D721Med (cell line): ENCODE measurements around the gene BMERB1.

ENCODE experiments used
- DNase-seq: peaks from one replicate; pipeline ENCODE4 v3.0.0; 2011; ENCODE audit warnings: low spot score; ENCODE audit not compliant: insufficient read length
- FAIRE-seq: peaks from 2 replicates; lab custom pipeline; 2011; peaks lifted over from hg19 to GRCh38; lab: Jason Lieb, UNC
- TF ChIP-seq, protein P1 (sequence below): IDR thresholded peaks from 2 replicates; pipeline ENCODE4 v1.5.1; 2012; ENCODE audit warnings: mild to moderate bottlenecking, control low read depth; ENCODE audit not compliant: insufficient read depth; ENCODE audit errors: missing control alignments

Gene BMERB1

DNA sequence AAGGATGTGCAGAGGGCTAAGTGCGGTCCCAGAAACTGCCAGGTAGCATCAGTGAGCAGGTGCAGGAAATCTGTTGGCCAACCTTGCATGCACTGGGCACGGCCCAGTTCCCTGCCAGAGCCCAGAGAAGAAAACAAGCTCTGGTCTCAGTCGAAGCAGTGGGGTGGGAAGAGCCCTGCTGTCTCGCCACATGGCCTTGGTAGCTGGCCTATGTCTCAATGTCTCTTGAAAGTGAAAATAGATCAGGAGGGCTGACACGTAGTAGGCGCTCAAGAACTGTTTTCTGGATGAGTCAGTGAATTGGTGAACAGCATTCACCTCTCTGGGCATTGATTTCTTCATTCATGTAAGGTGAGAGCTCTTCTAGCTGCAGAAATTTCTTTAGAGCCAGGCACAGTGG, 118.1 kb downstream of the BMERB1 start:
- TF ChIP-seq, protein P1, sequence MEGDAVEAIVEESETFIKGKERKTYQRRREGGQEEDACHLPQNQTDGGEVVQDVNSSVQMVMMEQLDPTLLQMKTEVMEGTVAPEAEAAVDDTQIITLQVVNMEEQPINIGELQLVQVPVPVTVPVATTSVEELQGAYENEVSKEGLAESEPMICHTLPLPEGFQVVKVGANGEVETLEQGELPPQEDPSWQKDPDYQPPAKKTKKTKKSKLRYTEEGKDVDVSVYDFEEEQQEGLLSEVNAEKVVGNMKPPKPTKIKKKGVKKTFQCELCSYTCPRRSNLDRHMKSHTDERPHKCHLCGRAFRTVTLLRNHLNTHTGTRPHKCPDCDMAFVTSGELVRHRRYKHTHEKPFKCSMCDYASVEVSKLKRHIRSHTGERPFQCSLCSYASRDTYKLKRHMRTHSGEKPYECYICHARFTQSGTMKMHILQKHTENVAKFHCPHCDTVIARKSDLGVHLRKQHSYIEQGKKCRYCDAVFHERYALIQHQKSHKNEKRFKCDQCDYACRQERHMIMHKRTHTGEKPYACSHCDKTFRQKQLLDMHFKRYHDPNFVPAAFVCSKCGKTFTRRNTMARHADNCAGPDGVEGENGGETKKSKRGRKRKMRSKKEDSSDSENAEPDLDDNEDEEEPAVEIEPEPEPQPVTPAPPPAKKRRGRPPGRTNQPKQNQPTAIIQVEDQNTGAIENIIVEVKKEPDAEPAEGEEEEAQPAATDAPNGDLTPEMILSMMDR = no peak
- FAIRE-seq = no peak
- no peak for DNase-seq

DNA sequence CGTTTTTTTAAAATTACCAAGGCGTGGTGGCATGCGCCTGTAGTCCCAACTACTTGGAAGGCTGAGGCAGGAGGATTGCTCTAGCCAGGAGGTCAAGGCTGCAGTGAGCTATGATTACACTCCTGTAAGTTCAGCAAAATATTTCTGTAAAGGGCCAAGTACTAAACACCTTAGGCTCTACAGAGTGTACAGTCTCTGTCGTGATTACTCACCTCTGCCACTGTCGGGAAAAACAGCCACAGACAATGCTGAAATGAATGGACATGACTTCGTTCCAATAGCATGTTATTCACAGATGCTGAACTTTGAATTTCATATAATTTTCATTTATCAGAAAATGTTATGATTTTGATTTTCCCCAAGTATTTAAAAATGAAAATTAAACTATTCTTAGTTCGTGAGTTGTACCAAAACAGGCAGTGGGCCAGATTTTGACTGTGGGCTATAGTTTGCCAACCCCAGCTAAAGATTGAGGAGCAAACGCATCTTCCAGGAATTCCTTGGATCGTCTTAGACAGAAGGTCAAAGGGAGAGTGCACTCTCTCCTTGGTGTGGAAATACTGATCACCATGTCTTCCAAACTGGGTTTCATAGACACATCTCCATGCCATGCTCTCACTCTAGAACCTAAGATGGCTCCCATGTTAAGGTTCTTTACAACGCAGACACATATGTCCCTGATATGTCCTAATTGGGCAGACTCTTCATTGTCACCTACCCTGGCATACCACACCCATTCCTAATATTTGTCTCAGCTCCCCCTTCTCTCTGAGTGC, 119.1 kb downstream of the BMERB1 start:
- TF ChIP-seq, protein P1 = no peak

DNA sequence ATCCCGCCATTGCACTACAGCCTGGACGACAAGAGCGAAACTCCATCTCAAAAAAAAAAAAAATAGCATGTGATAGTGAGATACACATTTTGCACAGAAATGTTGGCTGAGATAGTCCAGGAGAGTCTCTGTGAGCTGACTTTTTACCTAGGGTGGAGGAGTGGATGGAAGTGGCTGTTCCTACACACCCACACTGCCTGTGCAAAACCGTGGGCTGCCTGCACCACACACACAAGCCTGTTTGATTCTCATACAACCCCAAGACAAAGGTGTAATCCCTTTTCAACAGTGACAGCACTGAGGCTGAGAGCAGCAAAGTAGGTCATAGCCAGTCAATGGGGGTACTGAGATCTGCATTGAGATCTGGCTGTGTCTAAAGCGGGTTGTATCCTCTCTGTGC, 121.7 kb downstream of the BMERB1 start:
- TF ChIP-seq, protein P1 = no peak
- FAIRE-seq (no peak), DNase-seq (no peak)

More for the DNA sequence above, 119.1 kb downstream of the BMERB1 start:
- FAIRE-seq (no peak), DNase-seq (no peak)

DNA sequence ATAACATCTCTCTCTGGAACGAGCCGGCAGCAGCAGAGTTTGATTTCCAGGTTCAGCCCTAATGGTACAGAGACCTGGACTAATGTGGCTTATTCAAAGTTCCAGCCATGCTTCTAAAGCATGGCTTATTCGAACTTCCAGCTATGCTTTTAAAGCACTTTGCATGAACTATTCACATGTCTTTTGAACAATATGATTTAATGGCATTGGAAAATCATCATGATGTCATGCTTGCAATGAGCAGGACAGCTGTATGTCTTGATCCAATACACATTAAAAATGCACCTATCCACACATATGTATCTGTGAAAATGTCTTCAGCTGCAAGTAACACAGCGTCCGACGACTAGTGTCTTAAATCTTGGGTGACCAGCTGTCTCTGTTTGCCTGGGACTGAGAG, 122.9 kb downstream of the BMERB1 start:
- DNase-seq (no peak), FAIRE-seq (no peak)
- TF ChIP-seq, protein P1 = no peak

DNA sequence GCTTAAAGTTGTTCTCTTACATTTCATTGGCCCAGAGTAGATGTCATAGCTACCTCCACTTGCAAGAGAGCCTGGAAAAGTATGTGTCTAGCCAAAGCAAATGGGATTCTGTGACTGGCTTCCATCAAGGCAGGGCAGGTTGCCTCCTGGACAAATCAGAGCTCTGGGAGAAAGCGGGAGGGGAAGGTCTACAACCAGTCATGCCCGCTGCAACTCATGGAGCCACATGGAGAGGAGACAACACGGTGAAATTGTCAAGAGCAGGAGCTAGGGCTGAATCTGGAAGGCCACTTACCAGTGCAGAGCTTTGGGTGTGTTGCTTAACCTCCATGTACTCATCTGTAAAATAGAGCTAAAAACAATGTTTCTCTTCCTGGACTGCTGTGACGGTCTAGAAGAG, 124.8 kb downstream of the BMERB1 start:
- DNase-seq (no peak), FAIRE-seq (no peak)
- TF ChIP-seq, protein P1 = no peak

DNA sequence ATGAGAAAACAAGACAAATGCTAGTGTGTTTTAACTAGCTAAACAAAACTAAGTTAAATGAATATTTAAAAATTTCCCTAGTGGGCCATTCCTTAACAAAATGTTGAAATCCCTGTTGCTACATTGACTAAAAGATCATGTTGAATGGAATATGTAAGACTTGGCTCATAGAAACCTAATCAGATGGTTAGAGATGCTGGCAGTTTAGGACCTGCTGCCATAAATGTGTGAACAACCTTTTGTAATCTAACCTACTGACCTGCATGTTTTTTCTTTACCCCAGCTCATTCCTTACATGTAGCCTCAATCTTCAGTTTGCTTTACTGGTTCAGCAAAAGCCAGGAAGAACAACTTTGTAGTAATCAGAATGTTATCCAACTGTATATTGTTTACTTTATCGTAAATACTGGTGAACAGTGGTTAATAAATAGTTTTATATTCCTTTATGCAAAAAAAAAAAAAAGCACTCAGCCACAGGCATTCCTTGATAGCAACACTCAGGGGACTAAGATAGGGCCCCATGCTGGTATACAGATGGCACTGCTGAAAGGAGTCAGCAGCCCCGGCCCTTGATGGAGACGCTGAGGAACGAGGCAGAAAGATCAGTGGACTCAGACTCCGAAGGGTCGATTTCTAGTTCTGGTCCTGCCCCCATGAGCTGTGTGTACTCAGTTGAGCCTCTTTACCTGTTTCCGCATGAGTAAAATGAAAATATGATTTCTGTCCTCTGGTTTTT, 130.4 kb downstream of the BMERB1 start:
- DNase-seq = no peak
- no peak for FAIRE-seq
- TF ChIP-seq, protein P1 = no peak

DNA sequence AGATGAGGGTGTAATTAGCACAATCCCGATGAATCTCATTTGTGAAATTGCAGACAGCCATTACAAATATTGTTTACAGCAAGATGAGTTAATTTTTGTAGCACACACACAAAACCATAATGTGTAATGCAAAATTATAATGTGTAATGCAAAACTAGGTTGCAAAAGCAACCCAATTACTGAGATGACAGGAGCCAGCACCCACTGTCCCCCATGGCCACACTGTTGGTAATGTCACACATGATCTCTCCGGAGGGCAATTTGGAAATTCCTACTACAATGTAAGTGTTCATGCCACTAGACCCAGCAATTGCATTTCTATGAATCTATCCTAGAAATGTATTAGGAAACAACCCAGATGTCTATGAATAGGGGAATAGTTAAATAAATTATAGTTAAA, 131.7 kb downstream of the BMERB1 start:
- FAIRE-seq (no peak), DNase-seq (no peak)
- TF ChIP-seq, protein P1 = no peak
